H9 (cell line): ENCODE measurements around the gene LBH. TPM values are rescaled to one million over a fixed set of nuclear protein-coding genes. Genes with fewer than 3 reads are reported as not detected.

Experiments
- DNase-seq: peaks from one replicate; pipeline ENCODE4 v3.0.0-alpha.2; 2017
- H2AFZ ChIP-seq: one replicate; pipeline ENCODE4 v1.6.1; 2013; ENCODE audit warnings: mild to moderate bottlenecking, low read length, control low read depth, moderate library complexity
- H2AK5ac ChIP-seq: 2 replicates; pipeline ENCODE4 v1.6.1; 2013; ENCODE audit warnings: low read length, control low read depth, mixed read lengths; ENCODE audit not compliant: insufficient read length
- H2BK120ac ChIP-seq: one replicate; pipeline ENCODE4 v1.6.1; 2013; ENCODE audit warnings: low read depth, mild to moderate bottlenecking, low read length, control low read depth, inconsistent platforms; ENCODE audit not compliant: poor library complexity, severe bottlenecking
- H2BK12ac ChIP-seq: 2 replicates; pipeline ENCODE4 v1.6.1; 2013; ENCODE audit warnings: low read length, control low read depth, mixed read lengths, low read depth; ENCODE audit not compliant: insufficient read length
- H2BK15ac ChIP-seq: 2 replicates; pipeline ENCODE4 v1.6.1; 2013; ENCODE audit warnings: low read depth, low read length, control low read depth
- H2BK20ac ChIP-seq: one replicate; pipeline ENCODE4 v1.6.1; 2013; ENCODE audit warnings: low read depth, mild to moderate bottlenecking, low read length, control low read depth, inconsistent platforms; ENCODE audit not compliant: poor library complexity, severe bottlenecking
- H2BK5ac ChIP-seq: 2 replicates; pipeline ENCODE4 v1.6.1; 2013; ENCODE audit warnings: low read length, control low read depth, mixed read lengths; ENCODE audit not compliant: insufficient read length
- H3K14ac ChIP-seq: 2 replicates; pipeline ENCODE4 v1.6.1; 2013; ENCODE audit warnings: low read length, control low read depth; ENCODE audit not compliant: insufficient read depth
- H3K18ac ChIP-seq: 2 replicates; pipeline ENCODE4 v1.6.1; 2013; ENCODE audit warnings: low read depth, mild to moderate bottlenecking, mixed read lengths, low read length, control low read depth; ENCODE audit not compliant: insufficient read length
- H3K23ac ChIP-seq: 2 replicates; pipeline ENCODE4 v1.6.1; 2013; ENCODE audit warnings: low read length, control low read depth, mixed read lengths, low read depth; ENCODE audit not compliant: insufficient read length
- H3K23me2 ChIP-seq: 2 replicates; pipeline ENCODE4 v1.6.1; 2013; ENCODE audit warnings: low read depth, mild to moderate bottlenecking, mixed read lengths, low read length, control low read depth; ENCODE audit not compliant: insufficient read length, poor library complexity, severe bottlenecking
- H3K27ac ChIP-seq: 2 replicates; pipeline ENCODE4 v1.5.1; 2013; ENCODE audit warnings: low read length, control low read depth, mixed read lengths, low read depth; ENCODE audit not compliant: insufficient read length
- H3K27me3 ChIP-seq: 2 replicates; pipeline ENCODE4 v1.6.1; 2013; ENCODE audit warnings: low read length, control low read depth, inconsistent platforms; ENCODE audit not compliant: insufficient read depth
- H3K4ac ChIP-seq: 2 replicates; pipeline ENCODE4 v1.6.1; 2013; ENCODE audit warnings: low read depth, mild to moderate bottlenecking, control low read depth, inconsistent platforms, low read length, moderate library complexity
- H3K4me1 ChIP-seq: 2 replicates; pipeline ENCODE4 v1.6.1; 2013; ENCODE audit warnings: low read length, control low read depth, inconsistent platforms; ENCODE audit not compliant: insufficient read depth
- H3K4me2 ChIP-seq: 2 replicates; pipeline ENCODE4 v1.6.1; 2013; ENCODE audit warnings: low read length, control low read depth, mixed read lengths; ENCODE audit not compliant: insufficient read length, insufficient read depth
- H3K56ac ChIP-seq: 2 replicates; pipeline ENCODE4 v1.6.1; 2013; ENCODE audit warnings: low read depth, mild to moderate bottlenecking, mixed read lengths, low read length, control low read depth; ENCODE audit not compliant: insufficient read length
- H3K79me1 ChIP-seq: 2 replicates; pipeline ENCODE4 v1.6.1; 2013; ENCODE audit warnings: low read depth, mild to moderate bottlenecking, moderate library complexity, low read length, control low read depth, inconsistent platforms; ENCODE audit not compliant: insufficient read depth, poor library complexity, severe bottlenecking
- H3K79me2 ChIP-seq: 2 replicates; pipeline ENCODE4 v1.6.1; 2013; ENCODE audit warnings: low read length, control low read depth, inconsistent platforms; ENCODE audit not compliant: insufficient read depth
- H3K9ac ChIP-seq: 2 replicates; pipeline ENCODE4 v1.6.1; 2013; ENCODE audit warnings: low read length, control low read depth, mixed read lengths; ENCODE audit not compliant: insufficient read length; ENCODE audit errors: extremely low read depth
- H3K9me3 ChIP-seq: one replicate; pipeline ENCODE4 v1.6.1; 2013; ENCODE audit warnings: low read depth, low read length, inconsistent platforms; ENCODE audit not compliant: control insufficient read depth
- H3T11ph ChIP-seq: one replicate; pipeline ENCODE4 v1.6.1; 2013; ENCODE audit warnings: mild to moderate bottlenecking, low read length, control low read depth, inconsistent platforms
- H4K20me1 ChIP-seq: one replicate; pipeline ENCODE4 v1.6.1; 2013; ENCODE audit not compliant: control insufficient read depth, insufficient read length, insufficient read depth
- H4K5ac ChIP-seq: 2 replicates; pipeline ENCODE4 v1.6.1; 2013; ENCODE audit warnings: low read depth, mild to moderate bottlenecking, mixed read lengths, low read length, control low read depth; ENCODE audit not compliant: insufficient read length
- H4K8ac ChIP-seq: replicated peaks from 2 replicates; pipeline ENCODE4 v1.6.1; 2013; ENCODE audit warnings: low read length, control low read depth, mixed read lengths, low read depth; ENCODE audit not compliant: insufficient read length
- H4K91ac ChIP-seq: 2 replicates; pipeline ENCODE4 v1.6.1; 2013; ENCODE audit warnings: low read depth, mild to moderate bottlenecking, moderate library complexity, mixed read lengths, low read length, control low read depth; ENCODE audit not compliant: insufficient read length
- H3K27ac Mint-ChIP-seq, 3 experiments: 2 replicates in 2 of 3; 3 replicates in 1 of 3; pipeline ENCODE4 v1.8.0; 2020 to 2021; ENCODE audit warnings: mixed read lengths in 3 of 3, mild to moderate bottlenecking in 1 of 3, moderate library complexity in 1 of 3
- H3K27me3 Mint-ChIP-seq: 2 replicates; pipeline ENCODE4 v1.8.0; 2021; ENCODE audit warnings: low read depth, mild to moderate bottlenecking, moderate library complexity, mixed read lengths
- H3K36me3 Mint-ChIP-seq, 3 experiments: 2 replicates in 2 of 3; 3 replicates in 1 of 3; pipeline ENCODE4 v1.8.0; 2020 to 2021; ENCODE audit warnings: low read depth in 3 of 3, mixed read lengths in 3 of 3; ENCODE audit not compliant: insufficient read depth in 1 of 3
- H3K4me1 Mint-ChIP-seq, 2 experiments: 2 replicates each; pipeline ENCODE4 v1.8.0; 2020; ENCODE audit warnings: mixed read lengths in 2 of 2
- H3K4me3 Mint-ChIP-seq, 2 experiments: 2 replicates in 1 of 2; 3 replicates in 1 of 2; pipeline ENCODE4 v1.8.0; 2020 to 2021; ENCODE audit warnings: mild to moderate bottlenecking in 2 of 2, mixed read lengths in 2 of 2, moderate library complexity in 1 of 2
- H3K9me3 Mint-ChIP-seq, 2 experiments: 2 replicates in 1 of 2; 3 replicates in 1 of 2; pipeline ENCODE4 v1.8.0; 2020; ENCODE audit warnings: mild to moderate bottlenecking in 2 of 2, mixed read lengths in 2 of 2, moderate library complexity in 1 of 2
- WGBS: extraction: QIAGEN DNeasy Blood & Tissue Kit; methylation state at CpG from one replicate; pipeline ENCODE4 v1.1.7; 2013; ENCODE audit warnings: missing lambda C conversion rate, low lambda C conversion rate, mixed read lengths; ENCODE audit not compliant: insufficient read length; ENCODE audit errors: extremely low coverage; 5-methylcytosine and 5-hydroxymethylcytosine counted together
- total RNA-seq: library from RNA; stranded (reverse); gene quantifications from 2 replicates; pipeline ENCODE4 v1.2.1, GENCODE V29; 2021
- TF ChIP-seq, protein P1 (sequence below): fragments of 200-600 bp; sonication (generic); conservative IDR thresholded peaks from 3 replicates; pipeline ENCODE4 v1.8.0; 2021; ENCODE audit warnings: antibody characterized with exemption, mild to moderate bottlenecking

Gene LBH
- total RNA-seq, 1 experiment from 2014 or later, result 53.0 TPM

DNA sequence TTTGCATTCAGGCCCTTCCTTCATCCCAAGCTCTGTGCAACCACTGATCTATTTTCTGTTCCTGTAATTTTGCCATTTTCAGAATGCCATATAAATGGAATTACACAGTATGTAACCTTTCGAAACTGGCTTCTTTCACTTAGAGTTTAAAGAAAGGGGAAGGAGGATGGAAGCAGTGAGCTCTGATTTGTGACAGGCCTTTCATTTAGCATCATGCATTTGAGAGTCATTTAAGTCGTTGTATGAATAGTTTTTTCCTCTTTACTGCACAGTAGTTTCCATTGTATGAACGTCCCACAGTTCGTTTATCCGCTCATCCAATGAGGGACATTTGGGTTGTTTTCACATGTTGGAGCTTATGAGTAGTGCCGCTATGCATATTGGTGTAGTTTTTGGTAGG lies 67.0 kb downstream of the LBH start:
- WGBS, result no CpG with 5 or more reads among the region's 6 CpGs
- Histone ChIP-seq H2BK12ac (no peak overlapping the region), H2BK120ac (no peak overlapping the region), H3K27ac (no peak overlapping the region), H3K9ac (no peak overlapping the region), H3K23ac (no peak overlapping the region), H3K79me2 (no peaks in the 10 kb centered on the region), H2AFZ (no peak overlapping the region), H3K4me2 (no peak overlapping the region), H2AK5ac (no peak overlapping the region), H3K23me2 (no peaks in the 10 kb centered on the region), H2BK5ac (no peak overlapping the region), H3K9me3 (no peaks in the 10 kb centered on the region), H2BK15ac (no peak overlapping the region), H4K5ac (no peak overlapping the region), H3K14ac (no peak overlapping the region), H3K56ac (no peak overlapping the region), H3K4ac (no peak overlapping the region), H3K4me1 (peaks cover 18% of the 10 kb centered on the region; the same call in 1 of the 2 replicates), H3K18ac (no peak overlapping the region), H3K27me3 (no peaks in the 10 kb centered on the region; the same call in 1 of the 2 replicates), H3T11ph (no peak overlapping the region), H4K20me1 (no peaks in the 10 kb centered on the region), H4K91ac (no peak overlapping the region), H2BK20ac (no peak overlapping the region), H4K8ac (no peak overlapping the region), H3K79me1 (no peaks in the 10 kb centered on the region)
- no peak for DNase-seq
- H3K27ac Mint-ChIP-seq, result no peak overlapping the region
- H3K9me3 Mint-ChIP-seq, result no peaks in the 10 kb centered on the region
- no peak overlapping the region for H3K4me3 Mint-ChIP-seq
- TF ChIP-seq, protein P1, sequence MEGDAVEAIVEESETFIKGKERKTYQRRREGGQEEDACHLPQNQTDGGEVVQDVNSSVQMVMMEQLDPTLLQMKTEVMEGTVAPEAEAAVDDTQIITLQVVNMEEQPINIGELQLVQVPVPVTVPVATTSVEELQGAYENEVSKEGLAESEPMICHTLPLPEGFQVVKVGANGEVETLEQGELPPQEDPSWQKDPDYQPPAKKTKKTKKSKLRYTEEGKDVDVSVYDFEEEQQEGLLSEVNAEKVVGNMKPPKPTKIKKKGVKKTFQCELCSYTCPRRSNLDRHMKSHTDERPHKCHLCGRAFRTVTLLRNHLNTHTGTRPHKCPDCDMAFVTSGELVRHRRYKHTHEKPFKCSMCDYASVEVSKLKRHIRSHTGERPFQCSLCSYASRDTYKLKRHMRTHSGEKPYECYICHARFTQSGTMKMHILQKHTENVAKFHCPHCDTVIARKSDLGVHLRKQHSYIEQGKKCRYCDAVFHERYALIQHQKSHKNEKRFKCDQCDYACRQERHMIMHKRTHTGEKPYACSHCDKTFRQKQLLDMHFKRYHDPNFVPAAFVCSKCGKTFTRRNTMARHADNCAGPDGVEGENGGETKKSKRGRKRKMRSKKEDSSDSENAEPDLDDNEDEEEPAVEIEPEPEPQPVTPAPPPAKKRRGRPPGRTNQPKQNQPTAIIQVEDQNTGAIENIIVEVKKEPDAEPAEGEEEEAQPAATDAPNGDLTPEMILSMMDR, result no peak
- H3K4me1 Mint-ChIP-seq, result peaks cover 39 to 46% of the 10 kb centered on the region in 2 experiments
- H3K27me3 Mint-ChIP-seq, result peaks cover 13% of the 10 kb centered on the region
- no peaks in the 10 kb centered on the region; a peak in 2 of 7 replicates for H3K36me3 Mint-ChIP-seq
